HG03469 (cell line): ENCODE data around the gene PLEKHA3.
A peak's percentile ranks its signal among the peaks of the same experiment; 100 is the strongest.
"Not testable (repeated sequence)": the region's sequence is repeated elsewhere in the genome, so short reads cannot be mapped to it uniquely, and the experiment has no call there.

Experiments used
- ATAC-seq: cut with Tn5 transposase; IDR thresholded peaks from one replicate; pipeline ENCODE4 v1.9.1; 2021; ENCODE audit warnings: mild to moderate bottlenecking, moderate library complexity, moderate number of reproducible peaks; ENCODE audit not compliant: unreplicated experiment

The PLEKHA3 gene

GRCh38 chr2:178480227-178481181 lies at the start of gene PLEKHA3:
Gene PLEKHA3, plus strand, starts transcription at chr2:178480457. Its CDS starts 413 bp downstream, at chr2:178480870.
- peak; percentile 43 for ATAC-seq

GRCh38 chr2:178436662-178437061 lies 43.6 kb upstream of the PLEKHA3 start:
- ATAC-seq = no peak

- no peak for ATAC-seq
Observed at GRCh38 chr2:178441426-178441825, 38.8 kb upstream of the PLEKHA3 start.

GRCh38 chr2:178448968-178449661 lies 31.1 kb upstream of the PLEKHA3 start:
- no peak for ATAC-seq

- peak; percentile 4 for ATAC-seq
Observed at GRCh38 chr2:178449700-178450523, 30.3 kb upstream of the PLEKHA3 start.

GRCh38 chr2:178450524-178450773 lies 29.8 kb upstream of the PLEKHA3 start:
- ATAC-seq = peak; percentile 32

GRCh38 chr2:178450774-178451525 lies 29.3 kb upstream of the PLEKHA3 start, which contains the start of the genes PJVK and PRKRA:
Gene PJVK, plus strand, starts transcription at chr2:178451378. Its CDS starts 2,032 bp downstream, at chr2:178453410.
Gene PRKRA, minus strand, starts transcription at chr2:178451175. Its CDS starts 145 bp downstream, at chr2:178451030.
- ATAC-seq = peak; percentile 74

- ATAC-seq = no peak
Observed at GRCh38 chr2:178452334-178452733, 27.9 kb upstream of the PLEKHA3 start.

GRCh38 chr2:178452870-178453269 lies 27.4 kb upstream of the PLEKHA3 start:
- no peak for ATAC-seq

GRCh38 chr2:178455947-178456346 lies 24.3 kb upstream of the PLEKHA3 start:
- no peak for ATAC-seq

- ATAC-seq = no peak
Observed at GRCh38 chr2:178457390-178457886, 22.8 kb upstream of the PLEKHA3 start.

GRCh38 chr2:178469219-178469849 lies 10.9 kb upstream of the PLEKHA3 start:
- ATAC-seq = no peak

- not testable (repeated sequence) for ATAC-seq
Observed at GRCh38 chr2:178471313-178471712, 8.9 kb upstream of the PLEKHA3 start.

GRCh38 chr2:178473373-178473772 lies 6.9 kb upstream of the PLEKHA3 start:
- ATAC-seq = no peak

- no peak for ATAC-seq
Observed at GRCh38 chr2:178473931-178474330, 6.3 kb upstream of the PLEKHA3 start.

GRCh38 chr2:178474560-178474959 lies 5.7 kb upstream of the PLEKHA3 start:
- no peak for ATAC-seq

GRCh38 chr2:178476477-178476876 lies 3.8 kb upstream of the PLEKHA3 start:
- ATAC-seq = no peak

GRCh38 chr2:178477443-178478129 lies 2.7 kb upstream of the PLEKHA3 start:
- no peak for ATAC-seq

GRCh38 chr2:178478130-178478438 lies 2.2 kb upstream of the PLEKHA3 start:
- ATAC-seq = no peak
